ENCODE data around the gene SCP2.

DNA sequence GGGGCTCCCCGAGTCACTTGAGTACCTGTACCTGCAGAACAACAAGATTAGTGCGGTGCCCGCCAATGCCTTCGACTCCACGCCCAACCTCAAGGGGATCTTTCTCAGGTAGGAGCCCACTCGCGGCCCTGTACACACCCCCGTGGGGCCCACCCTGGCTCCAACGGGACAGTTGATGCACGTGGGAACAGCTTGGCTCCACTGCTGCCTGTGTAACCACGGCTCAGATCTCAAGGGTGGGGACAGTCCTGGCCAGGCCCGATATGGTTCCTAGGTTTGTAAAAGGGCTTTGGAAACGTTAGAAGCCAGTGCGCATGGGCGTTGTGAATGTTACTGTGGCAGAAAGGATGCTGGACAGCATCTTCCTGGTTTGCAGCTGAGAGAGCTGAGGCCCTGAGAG, 153.7 kb downstream of the SCP2 start:
- TF ChIP-seq, protein P1, sequence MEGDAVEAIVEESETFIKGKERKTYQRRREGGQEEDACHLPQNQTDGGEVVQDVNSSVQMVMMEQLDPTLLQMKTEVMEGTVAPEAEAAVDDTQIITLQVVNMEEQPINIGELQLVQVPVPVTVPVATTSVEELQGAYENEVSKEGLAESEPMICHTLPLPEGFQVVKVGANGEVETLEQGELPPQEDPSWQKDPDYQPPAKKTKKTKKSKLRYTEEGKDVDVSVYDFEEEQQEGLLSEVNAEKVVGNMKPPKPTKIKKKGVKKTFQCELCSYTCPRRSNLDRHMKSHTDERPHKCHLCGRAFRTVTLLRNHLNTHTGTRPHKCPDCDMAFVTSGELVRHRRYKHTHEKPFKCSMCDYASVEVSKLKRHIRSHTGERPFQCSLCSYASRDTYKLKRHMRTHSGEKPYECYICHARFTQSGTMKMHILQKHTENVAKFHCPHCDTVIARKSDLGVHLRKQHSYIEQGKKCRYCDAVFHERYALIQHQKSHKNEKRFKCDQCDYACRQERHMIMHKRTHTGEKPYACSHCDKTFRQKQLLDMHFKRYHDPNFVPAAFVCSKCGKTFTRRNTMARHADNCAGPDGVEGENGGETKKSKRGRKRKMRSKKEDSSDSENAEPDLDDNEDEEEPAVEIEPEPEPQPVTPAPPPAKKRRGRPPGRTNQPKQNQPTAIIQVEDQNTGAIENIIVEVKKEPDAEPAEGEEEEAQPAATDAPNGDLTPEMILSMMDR (IDR thresholded peaks at IDR 0.05): no peak
- TF ChIP-seq, protein P2, sequence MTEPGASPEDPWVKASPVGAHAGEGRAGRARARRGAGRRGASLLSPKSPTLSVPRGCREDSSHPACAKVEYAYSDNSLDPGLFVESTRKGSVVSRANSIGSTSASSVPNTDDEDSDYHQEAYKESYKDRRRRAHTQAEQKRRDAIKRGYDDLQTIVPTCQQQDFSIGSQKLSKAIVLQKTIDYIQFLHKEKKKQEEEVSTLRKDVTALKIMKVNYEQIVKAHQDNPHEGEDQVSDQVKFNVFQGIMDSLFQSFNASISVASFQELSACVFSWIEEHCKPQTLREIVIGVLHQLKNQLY (CRISPR knock-in tag; IDR thresholded peaks at IDR 0.05): no peak
- TF ChIP-seq, protein P3, sequence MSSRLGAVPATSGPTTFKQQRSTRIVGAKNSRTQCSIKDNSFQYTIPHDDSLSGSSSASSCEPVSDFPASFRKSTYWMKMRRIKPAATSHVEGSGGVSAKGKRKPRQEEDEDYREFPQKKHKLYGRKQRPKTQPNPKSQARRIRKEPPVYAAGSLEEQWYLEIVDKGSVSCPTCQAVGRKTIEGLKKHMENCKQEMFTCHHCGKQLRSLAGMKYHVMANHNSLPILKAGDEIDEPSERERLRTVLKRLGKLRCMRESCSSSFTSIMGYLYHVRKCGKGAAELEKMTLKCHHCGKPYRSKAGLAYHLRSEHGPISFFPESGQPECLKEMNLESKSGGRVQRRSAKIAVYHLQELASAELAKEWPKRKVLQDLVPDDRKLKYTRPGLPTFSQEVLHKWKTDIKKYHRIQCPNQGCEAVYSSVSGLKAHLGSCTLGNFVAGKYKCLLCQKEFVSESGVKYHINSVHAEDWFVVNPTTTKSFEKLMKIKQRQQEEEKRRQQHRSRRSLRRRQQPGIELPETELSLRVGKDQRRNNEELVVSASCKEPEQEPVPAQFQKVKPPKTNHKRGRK (CRISPR knock-in tag; IDR thresholded peaks at IDR 0.05; ENCODE audit: borderline replicate concordance): no peak
